ENCODE measurements around the gene AFF3.

GRCh38 chr2:100163605-100164004, 21.2 kb upstream of the AFF3 start:
- TF ChIP-seq ARNTL (CRISPR knock-in tag; IDR thresholded peaks at IDR 0.05; ENCODE audit: borderline replicate concordance, low read depth) (no peak), ZFP3 (CRISPR knock-in tag; IDR thresholded peaks at IDR 0.05) (no peak), BACH2 (CRISPR knock-in tag; IDR thresholded peaks at IDR 0.05; ENCODE audit: borderline replicate concordance) (no peak), CREB5 (CRISPR knock-in tag; IDR thresholded peaks at IDR 0.05; ENCODE audit: low read depth) (no peak), ZNF8 (CRISPR knock-in tag; IDR thresholded peaks at IDR 0.05) (no peak), RARB (CRISPR knock-in tag; IDR thresholded peaks at IDR 0.05) (no peak), PPARA (CRISPR knock-in tag; IDR thresholded peaks at IDR 0.05; ENCODE audit: borderline replicate concordance) (no peak), CSDC2 (CRISPR knock-in tag; IDR thresholded peaks at IDR 0.05) (no peak), ESRRG (CRISPR knock-in tag; IDR thresholded peaks at IDR 0.05) (no peak)
- TF ChIP-seq, protein P1, sequence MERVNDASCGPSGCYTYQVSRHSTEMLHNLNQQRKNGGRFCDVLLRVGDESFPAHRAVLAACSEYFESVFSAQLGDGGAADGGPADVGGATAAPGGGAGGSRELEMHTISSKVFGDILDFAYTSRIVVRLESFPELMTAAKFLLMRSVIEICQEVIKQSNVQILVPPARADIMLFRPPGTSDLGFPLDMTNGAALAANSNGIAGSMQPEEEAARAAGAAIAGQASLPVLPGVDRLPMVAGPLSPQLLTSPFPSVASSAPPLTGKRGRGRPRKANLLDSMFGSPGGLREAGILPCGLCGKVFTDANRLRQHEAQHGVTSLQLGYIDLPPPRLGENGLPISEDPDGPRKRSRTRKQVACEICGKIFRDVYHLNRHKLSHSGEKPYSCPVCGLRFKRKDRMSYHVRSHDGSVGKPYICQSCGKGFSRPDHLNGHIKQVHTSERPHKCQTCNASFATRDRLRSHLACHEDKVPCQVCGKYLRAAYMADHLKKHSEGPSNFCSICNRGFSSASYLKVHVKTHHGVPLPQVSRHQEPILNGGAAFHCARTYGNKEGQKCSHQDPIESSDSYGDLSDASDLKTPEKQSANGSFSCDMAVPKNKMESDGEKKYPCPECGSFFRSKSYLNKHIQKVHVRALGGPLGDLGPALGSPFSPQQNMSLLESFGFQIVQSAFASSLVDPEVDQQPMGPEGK (CRISPR knock-in tag; IDR thresholded peaks at IDR 0.05; ENCODE audit: borderline replicate concordance): no peak

All from SK-N-SH treated with all-trans-retinoic acid at 6 μM for 48 hours (cell line).